Esophagus (tissue), 2 donors: ENCODE data around the gene SLC35B2. TPM values are rescaled to one million over a fixed set of nuclear protein-coding genes. Genes with fewer than 3 reads are reported as not detected.

Experiments
- H3K27ac ChIP-seq, 2 donors: one replicate each; pipeline ENCODE4 v1.5.1; 2013; ENCODE audit warnings: low read depth in 2 of 2, mild to moderate bottlenecking in 2 of 2, inconsistent platforms in 1 of 2, low read length in 1 of 2, moderate library complexity in 1 of 2
- H3K27me3 ChIP-seq, 2 donors: one replicate each; pipeline ENCODE4 v1.6.1; 2013; ENCODE audit warnings: low read length in 2 of 2, control low read depth in 1 of 2, mild to moderate bottlenecking in 1 of 2; ENCODE audit not compliant: insufficient read depth in 2 of 2, control insufficient read depth in 1 of 2
- H3K36me3 ChIP-seq, 2 donors: one replicate each; pipeline ENCODE4 v1.6.1; 2013; ENCODE audit warnings: low read length in 1 of 2; ENCODE audit not compliant: control insufficient read depth in 2 of 2, insufficient read depth in 2 of 2
- H3K4me1 ChIP-seq, 2 donors: one replicate each; pipeline ENCODE4 v1.6.1; 2013; ENCODE audit warnings: low read length in 1 of 2; ENCODE audit not compliant: control insufficient read depth in 2 of 2, insufficient read depth in 2 of 2
- H3K4me3 ChIP-seq, 2 donors: one replicate each; pipeline ENCODE4 v1.5.1; 2013; ENCODE audit warnings: low read length in 2 of 2, mild to moderate bottlenecking in 2 of 2, low read depth in 1 of 2, moderate library complexity in 1 of 2
- H3K9me3 ChIP-seq, 2 donors: one replicate each; pipeline ENCODE4 v1.6.1; 2013; ENCODE audit warnings: mild to moderate bottlenecking in 2 of 2, low read depth in 1 of 2, low read length in 1 of 2, moderate library complexity in 1 of 2; ENCODE audit not compliant: control insufficient read depth in 2 of 2, insufficient read depth in 1 of 2
- WGBS, 2 donors: extraction: QIAGEN DNeasy Blood & Tissue Kit; methylation state at CpG; one replicate each; pipeline ENCODE4 v1.1.7; 2013; 5-methylcytosine and 5-hydroxymethylcytosine counted together
- polyA plus RNA-seq, 2 donors: library from polyadenylated mRNA; stranded (reverse); fragments of 200-250 nt; gene quantifications; one replicate each; pipeline ENCODE4 v1.2.3, GENCODE V29; 2013
- donor health status: healthy with polysubstance abuse.
- donor health status: Bipolar disorder and iron deficiency.

The SLC35B2 gene
- polyA plus RNA-seq, 2 donors = 4.3 to 13.0 TPM

DNA sequence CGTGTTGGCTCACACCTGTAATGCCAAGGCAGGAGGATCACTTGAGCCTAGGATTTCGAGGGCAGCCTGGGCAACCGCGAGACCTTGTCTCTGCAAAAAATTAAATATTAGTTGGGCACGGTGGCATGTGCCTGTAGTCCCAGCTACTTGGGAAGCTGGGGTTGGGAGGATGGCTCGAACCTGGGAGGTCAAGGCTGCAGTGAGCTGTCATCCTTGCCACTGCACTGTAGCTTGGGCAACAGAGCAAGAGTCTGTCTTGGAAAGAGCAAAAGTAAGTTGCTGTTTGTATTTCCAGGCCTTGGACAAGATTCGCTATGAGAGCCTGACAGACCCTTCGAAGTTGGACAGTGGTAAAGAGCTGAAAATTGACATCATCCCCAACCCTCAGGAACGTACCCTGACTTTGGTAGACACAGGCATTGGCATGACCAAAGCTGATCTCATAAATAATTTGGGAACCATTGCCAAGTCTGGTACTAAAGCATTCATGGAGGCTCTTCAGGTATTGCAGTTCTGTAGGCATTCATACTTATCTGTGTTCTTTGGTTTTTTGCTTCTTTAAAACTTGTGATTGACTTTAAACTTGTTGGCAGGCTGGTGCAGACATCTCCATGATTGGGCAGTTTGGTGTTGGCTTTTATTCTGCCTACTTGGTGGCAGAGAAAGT, 8.1 kb downstream of the SLC35B2 start:
- Histone ChIP-seq H3K4me1 (peaks cover 0 to 4% of the 10 kb centered on the region in 2 donors), H3K4me3 (peak overlapping the region in 1 of 2 donors; percentile 88), H3K36me3 (peaks cover 16 to 28% of the 10 kb centered on the region in 2 donors), H3K27me3 (no peaks in the 10 kb centered on the region), H3K9me3 (no peaks in the 10 kb centered on the region), H3K27ac (peak overlapping the region in 1 of 2 donors; percentile 3)
- WGBS, 2 donors = 64 to 70% methylated on average over 9 of the region's 9 CpGs

- Histone ChIP-seq H3K27ac (no peak overlapping the region), H3K4me3 (peak overlapping the region in 1 of 2 donors; percentile 88), H3K36me3 (peaks cover 16 to 26% of the 10 kb centered on the region in 2 donors), H3K9me3 (no peaks in the 10 kb centered on the region), H3K27me3 (no peaks in the 10 kb centered on the region), H3K4me1 (peaks cover 0 to 4% of the 10 kb centered on the region in 2 donors)
- WGBS, 2 donors = 13 to 18% methylated on average over 1 of the region's 1 CpG
Observed at GRCh38 chr6:44248579-44248978, 8.7 kb downstream of the SLC35B2 start.

DNA sequence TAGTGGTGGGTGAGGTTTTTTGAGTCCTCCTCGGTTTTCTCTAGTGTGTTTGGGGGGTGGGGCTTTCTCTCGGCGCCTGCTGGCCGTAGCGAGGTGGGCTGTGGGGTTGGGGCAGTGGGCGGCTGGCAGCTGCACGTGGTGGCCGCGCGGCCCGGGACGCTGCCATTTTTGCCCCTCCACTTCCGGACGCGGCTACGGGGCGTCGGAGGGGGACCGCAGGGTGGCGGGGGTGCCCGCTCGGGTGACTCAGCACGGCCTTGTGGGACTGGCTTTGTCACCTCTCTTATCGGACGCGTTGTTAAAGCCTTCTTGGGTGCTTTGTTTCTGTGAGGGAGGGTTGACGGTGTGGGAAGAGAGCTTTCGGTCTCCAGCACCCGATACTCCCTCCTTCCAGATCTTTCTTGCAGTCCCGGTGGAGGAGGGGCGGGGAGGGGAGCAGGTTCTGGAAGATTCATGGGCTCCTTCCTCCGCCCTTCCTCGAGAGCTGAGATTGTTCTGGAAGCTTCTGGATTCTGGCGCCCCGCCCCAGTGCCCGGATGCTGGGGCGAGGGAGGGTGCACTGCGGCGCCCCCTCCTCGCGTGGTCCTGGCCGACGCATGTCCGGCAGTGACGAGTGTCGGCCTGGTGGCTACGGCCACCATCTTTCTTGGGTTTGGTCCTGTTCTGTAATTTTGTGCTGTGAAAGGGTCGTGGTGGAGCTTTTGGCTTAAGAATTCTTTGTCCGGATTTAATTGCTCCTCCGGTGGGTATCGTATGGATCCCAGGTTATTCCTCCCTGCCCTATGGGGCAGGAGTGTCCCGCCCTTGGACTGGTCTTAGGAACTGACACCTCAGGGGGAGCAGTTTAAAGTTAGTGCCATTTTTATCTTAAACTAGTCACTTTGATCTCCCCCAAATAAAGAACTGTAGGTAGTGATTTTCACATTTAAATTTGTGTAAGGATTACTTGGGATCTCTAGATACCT, 9.7 kb downstream of the SLC35B2 start:
- H3K36me3 ChIP-seq = peaks cover 16 to 19% of the 10 kb centered on the region in 2 donors
- H3K9me3 ChIP-seq = no peaks in the 10 kb centered on the region
- WGBS, 2 donors = 0% methylated on average over 52 of the region's 52 CpGs
- peaks cover 0 to 4% of the 10 kb centered on the region in 2 donors for H3K4me1 ChIP-seq
- H3K27ac ChIP-seq = peak overlapping the region; percentile 75 to 100
- H3K4me3 ChIP-seq = peak overlapping the region; percentile 67 to 88
- H3K27me3 ChIP-seq = no peaks in the 10 kb centered on the region

GRCh38 chr6:44246663-44247337, 10.5 kb downstream of the SLC35B2 start, which contains the start of gene HSP90AB1:
HSP90AB1 (plus strand) TSS chr6:44247101; CDS start chr6:44248630, 1,529 bp downstream.
- peaks cover 13 to 15% of the 10 kb centered on the region in 2 donors for H3K36me3 ChIP-seq
- H3K27me3 ChIP-seq = no peaks in the 10 kb centered on the region
- peak within 1 kb of the TSS; percentile 97 to 100 for H3K27ac ChIP-seq
- WGBS, 2 donors = 0% methylated on average over 34 of the region's 34 CpGs
- no peaks in the 10 kb centered on the region for H3K9me3 ChIP-seq
- peak within 1 kb of the TSS; percentile 67 to 88 for H3K4me3 ChIP-seq
- peaks cover 0 to 4% of the 10 kb centered on the region in 2 donors for H3K4me1 ChIP-seq

GRCh38 chr6:44245912-44246662, 11.2 kb downstream of the SLC35B2 start:
- Histone ChIP-seq H3K27ac (peak overlapping the region; percentile 97 to 100), H3K27me3 (no peaks in the 10 kb centered on the region), H3K4me1 (peaks cover 0 to 4% of the 10 kb centered on the region in 2 donors), H3K36me3 (peaks cover 10 to 12% of the 10 kb centered on the region in 2 donors), H3K4me3 (peak overlapping the region; percentile 67 to 88), H3K9me3 (no peaks in the 10 kb centered on the region)
- WGBS, 2 donors = 1% methylated on average over 61 to 62 of the region's 62 CpGs

GRCh38 chr6:44245391-44245911, 11.9 kb downstream of the SLC35B2 start:
- peaks cover 5 to 9% of the 10 kb centered on the region in 2 donors for H3K36me3 ChIP-seq
- peaks cover 0 to 4% of the 10 kb centered on the region in 2 donors for H3K4me1 ChIP-seq
- no peaks in the 10 kb centered on the region for H3K9me3 ChIP-seq
- peak overlapping the region; percentile 67 to 88 for H3K4me3 ChIP-seq
- H3K27me3 ChIP-seq = no peaks in the 10 kb centered on the region
- 68 to 71% methylated on average over 12 of the region's 12 CpGs for WGBS, 2 donors
- H3K27ac ChIP-seq = peak overlapping the region; percentile 97 to 100

GRCh38 chr6:44243345-44243744, 14.0 kb downstream of the SLC35B2 start:
- H3K4me3 ChIP-seq = no peak overlapping the region
- H3K27ac ChIP-seq = no peak overlapping the region
- H3K4me1 ChIP-seq = peaks cover 0 to 4% of the 10 kb centered on the region in 2 donors
- H3K36me3 ChIP-seq = no peaks in the 10 kb centered on the region
- WGBS, 2 donors = 95 to 97% methylated on average over 7 of the region's 7 CpGs
- H3K27me3 ChIP-seq = no peaks in the 10 kb centered on the region
- H3K9me3 ChIP-seq = no peaks in the 10 kb centered on the region

DNA sequence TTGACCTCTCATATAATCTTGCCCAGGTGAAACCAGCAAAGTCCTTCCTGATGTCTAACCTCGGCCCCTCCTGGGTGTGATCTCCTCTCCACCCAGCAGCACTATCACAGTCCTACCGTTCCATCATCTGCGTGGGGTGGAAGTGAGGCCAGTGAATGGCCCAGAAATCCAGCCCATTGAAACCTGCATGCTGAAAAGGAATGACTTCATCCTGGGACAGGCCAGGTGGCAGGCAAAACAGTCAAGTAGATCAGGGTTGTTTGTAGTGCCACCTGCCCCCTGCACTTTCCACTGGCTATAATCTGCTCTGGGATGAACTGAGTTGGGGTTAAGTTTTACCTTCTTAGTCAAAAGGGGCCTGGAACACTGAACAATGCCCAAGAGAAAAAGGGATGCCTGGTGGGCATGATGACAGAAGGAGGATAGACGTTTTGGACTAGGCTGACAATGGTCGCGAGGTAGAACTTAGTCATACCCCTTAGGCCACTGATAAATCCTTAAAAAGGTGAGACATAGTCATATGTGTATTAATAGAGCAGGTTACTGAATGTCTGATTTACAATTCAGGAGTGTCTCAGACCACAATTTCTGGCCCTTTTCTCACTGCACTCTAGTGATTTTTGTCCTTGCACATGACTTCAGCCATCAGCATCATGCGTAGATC, 18.5 kb downstream of the SLC35B2 start:
- Histone ChIP-seq H3K27ac (peak overlapping the region in 1 of 2 donors; percentile 13), H3K27me3 (no peaks in the 10 kb centered on the region), H3K36me3 (no peaks in the 10 kb centered on the region), H3K4me3 (no peak overlapping the region), H3K9me3 (no peaks in the 10 kb centered on the region), H3K4me1 (peaks cover 0 to 8% of the 10 kb centered on the region in 2 donors)
- 68 to 71% methylated on average over 7 of the region's 7 CpGs for WGBS, 2 donors
